ENCODE results near the gene PHLDB1.

PHLDB1 gene

DNA sequence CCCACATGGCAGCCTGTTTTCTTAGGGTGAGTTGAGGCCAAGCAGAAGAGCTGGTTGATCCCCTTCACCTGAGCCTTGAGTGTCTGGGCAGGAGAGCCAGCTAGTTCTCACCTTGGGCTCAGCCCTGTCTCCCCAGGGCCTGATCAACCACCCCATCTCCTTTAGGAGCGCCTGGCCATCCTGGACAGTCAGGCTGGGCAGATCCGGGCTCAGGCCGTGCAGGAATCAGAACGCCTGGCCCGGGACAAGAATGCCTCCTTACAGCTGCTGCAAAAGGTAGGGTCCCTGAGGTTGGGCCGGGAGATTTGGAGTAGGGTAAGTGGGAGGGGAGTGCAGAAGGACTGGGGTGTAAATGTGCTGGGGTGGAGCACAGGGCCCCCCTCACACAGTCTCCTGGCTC is 31.3 kb downstream of the PHLDB1 start:
- DNase-seq (ENCODE audit: low read depth in 2 of 3, low spot score in 1 of 3), result no peak

DNA sequence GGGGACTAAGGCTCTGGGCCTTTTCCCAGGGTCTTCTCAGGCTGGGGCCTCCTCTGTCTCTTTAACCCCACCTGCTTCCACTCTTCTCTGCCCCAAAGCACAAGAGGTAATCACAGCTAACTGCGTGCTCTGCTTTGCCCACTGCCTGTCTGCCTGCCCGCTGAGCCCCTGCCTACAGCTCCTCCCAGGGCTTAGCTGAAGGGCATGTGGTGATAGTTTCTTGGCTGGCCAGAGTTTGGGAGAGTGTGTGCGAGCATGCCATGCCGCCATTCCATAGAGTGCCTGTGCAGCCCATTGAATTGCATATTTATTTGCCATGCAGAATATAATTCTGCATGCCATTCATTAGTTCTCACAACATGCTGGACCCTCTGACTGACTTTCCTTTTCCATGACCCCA is 32.5 kb downstream of the PHLDB1 start:
- no peak for DNase-seq (ENCODE audit: low read depth in 2 of 3, low spot score in 1 of 3)

DNA sequence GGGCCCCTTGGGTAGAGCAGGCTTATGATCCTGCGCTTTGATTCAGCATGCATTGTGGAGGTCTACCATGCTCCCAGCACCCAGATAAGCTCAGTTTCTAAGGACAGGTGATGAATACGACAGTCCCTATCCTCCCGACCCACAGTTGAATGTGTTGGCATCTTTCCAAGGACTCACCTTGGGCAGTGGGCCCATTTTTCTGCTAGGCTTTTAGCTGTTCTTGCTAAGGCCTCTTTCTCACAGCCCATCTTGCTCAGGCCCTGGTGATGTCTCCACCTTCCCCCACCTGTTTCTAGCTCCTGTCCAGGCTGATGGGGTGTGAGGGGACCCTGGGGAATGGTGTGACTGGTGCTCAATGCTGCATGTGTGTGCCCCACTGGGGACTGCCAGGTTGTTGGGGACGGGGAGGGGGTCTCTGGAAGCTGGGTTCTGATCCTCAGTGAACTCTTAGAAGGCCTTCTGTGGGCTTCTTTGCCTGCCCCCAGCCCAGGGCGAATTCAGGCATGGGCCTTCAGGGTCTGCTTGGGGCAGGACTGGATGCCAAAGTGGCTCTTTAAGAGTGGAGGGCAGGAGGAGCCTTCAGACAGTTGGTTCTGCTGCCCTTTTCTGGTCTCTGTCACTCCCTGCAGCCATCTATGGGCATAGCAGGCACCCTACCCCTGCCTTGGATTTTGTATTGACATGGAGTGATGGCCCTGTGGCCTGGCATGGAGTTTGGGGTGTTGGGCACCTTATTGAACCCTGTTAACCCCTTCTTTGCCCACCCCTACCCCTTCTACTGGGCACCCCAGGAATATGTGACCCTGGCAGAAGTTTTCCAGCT is 33.1 kb downstream of the PHLDB1 start:
- no peak for DNase-seq (ENCODE audit: low read depth in 2 of 3, low spot score in 1 of 3)

GRCh38 chr11:118641397-118642019 is 34.1 kb downstream of the PHLDB1 start:
- DNase-seq (ENCODE audit: low read depth in 2 of 3, low spot score in 1 of 3), result no peak

GRCh38 chr11:118643142-118643994 is 36.0 kb downstream of the PHLDB1 start:
- no peak for DNase-seq (ENCODE audit: low read depth in 2 of 3, low spot score in 1 of 3)

- no peak for DNase-seq (ENCODE audit: low read depth in 2 of 3, low spot score in 1 of 3)
Measured at GRCh38 chr11:118643995-118644345, 36.6 kb downstream of the PHLDB1 start.

GRCh38 chr11:118644496-118644895 is 37.1 kb downstream of the PHLDB1 start:
- no peak for DNase-seq (ENCODE audit: low read depth in 2 of 3, low spot score in 1 of 3)

DNA sequence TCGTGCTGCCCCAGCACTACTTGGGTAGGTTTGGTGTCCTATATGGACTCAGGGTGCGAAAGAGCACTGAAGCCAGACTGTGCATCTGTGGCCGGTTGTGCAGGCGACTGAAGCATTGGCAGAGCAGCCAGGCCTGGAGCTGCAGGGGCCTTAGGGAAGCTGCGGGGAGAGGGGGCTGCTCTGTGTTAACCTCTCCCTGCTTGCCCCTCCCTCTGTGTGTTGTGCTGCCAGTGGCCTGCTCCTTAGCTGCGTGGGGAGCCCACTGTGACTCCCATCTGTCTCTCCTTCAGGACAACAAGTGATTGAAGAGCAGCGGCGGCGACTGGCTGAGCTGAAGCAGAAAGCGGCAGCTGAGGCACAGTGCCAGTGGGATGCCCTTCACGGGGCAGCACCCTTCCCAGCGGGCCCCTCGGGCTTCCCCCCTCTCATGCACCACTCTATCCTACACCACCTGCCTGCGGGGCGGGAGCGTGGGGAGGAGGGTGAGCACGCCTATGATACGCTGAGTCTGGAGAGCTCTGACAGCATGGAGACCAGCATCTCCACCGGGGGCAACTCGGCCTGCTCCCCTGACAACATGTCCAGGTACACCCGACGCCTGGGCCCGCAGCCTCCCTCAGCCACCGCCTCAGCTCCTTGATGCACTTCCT is 37.8 kb downstream of the PHLDB1 start:
- no peak for DNase-seq (ENCODE audit: low read depth in 2 of 3, low spot score in 1 of 3)

DNA sequence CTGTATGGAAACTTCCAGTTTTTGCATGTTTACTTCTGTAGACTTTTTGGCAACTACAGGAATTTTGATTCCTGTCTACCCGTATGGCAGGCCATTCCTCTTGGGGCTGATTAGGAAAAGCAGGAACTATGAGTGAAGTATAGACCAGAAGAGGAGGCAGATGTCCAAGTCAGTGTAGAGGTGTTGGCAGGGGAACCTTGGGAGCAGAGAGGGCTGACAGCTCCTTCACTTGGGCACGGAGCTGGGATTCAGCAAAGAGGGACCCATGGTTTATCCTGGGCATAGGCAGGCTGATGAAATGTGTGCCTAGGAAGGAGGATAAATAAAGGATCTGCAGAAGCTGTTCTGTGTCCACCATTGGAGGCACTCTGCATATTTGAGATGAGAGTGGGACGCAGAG is 39.0 kb downstream of the PHLDB1 start:
- no peak for DNase-seq (ENCODE audit: low read depth in 2 of 3, low spot score in 1 of 3)

- DNase-seq (ENCODE audit: low read depth in 2 of 3, low spot score in 1 of 3), result no peak
Measured at GRCh38 chr11:118648291-118648690, 40.9 kb downstream of the PHLDB1 start.

DNA sequence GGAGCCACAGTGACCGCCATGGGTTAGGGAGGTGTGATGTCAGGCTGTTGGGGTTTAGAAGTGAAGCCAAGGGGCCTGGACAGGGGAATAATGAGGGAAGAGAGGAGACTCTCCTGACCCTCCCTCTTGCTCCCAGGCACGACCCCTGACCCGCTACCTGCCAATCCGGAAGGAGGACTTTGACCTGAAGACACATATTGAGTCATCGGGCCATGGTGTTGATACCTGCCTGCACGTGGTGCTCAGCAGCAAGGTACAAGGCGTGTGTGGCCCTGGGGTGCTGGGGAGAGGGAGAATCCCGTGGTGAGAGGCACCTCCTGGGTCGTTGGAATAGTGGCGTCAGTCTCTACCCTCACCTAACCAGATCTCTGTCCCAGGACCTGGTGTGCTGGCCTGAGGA is 42.5 kb downstream of the PHLDB1 start:
- DNase-seq (ENCODE audit: low read depth in 2 of 3, low spot score in 1 of 3), result no peak

DNA sequence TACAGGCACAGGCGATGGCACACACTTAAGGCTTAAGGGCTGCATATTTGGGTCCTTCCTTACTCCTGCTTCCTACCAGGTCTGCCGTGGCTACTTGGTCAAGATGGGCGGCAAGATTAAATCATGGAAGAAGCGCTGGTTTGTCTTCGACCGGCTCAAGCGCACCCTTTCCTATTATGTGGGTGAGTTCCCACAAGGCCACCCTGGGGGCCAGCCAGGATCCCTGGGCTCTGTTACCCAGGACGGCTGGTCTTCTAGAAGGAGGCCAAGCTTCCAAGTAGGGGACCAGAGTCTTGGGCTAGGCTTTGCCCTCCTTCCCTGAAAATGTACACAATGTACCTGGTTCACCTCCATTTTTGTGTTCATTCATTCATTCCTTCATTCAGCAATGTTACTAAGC is 43.0 kb downstream of the PHLDB1 start:
- no peak for DNase-seq (ENCODE audit: low read depth in 2 of 3, low spot score in 1 of 3)

- no peak for DNase-seq (ENCODE audit: low read depth in 2 of 3, low spot score in 1 of 3)
Measured at GRCh38 chr11:118651820-118652219, 44.4 kb downstream of the PHLDB1 start.

DNA sequence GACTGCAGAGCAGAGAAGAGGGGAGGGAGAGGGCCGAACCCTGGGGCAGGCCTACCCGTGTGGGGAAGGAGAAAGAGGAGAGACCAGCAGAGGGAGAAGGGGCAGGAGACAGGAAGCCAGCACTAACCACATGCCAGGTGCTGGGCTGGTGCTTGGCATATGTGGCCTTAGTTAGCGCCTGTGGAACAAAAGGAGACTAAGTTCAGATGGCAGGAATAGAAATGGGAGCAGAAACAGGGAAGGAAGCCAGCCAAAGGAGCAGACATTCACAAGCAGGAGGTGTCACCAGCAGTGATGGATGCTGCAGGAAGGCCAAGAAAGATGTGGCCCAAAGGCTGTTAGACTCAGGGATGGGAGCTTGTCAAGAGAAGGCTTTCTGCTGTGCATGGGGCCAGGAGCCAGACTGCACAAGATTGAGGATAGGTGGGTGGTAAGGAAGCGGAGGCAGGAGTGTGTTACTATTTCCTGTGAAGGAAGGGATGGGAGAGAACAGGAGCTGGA is 45.3 kb downstream of the PHLDB1 start:
- no peak for DNase-seq (ENCODE audit: low read depth in 2 of 3, low spot score in 1 of 3)

DNA sequence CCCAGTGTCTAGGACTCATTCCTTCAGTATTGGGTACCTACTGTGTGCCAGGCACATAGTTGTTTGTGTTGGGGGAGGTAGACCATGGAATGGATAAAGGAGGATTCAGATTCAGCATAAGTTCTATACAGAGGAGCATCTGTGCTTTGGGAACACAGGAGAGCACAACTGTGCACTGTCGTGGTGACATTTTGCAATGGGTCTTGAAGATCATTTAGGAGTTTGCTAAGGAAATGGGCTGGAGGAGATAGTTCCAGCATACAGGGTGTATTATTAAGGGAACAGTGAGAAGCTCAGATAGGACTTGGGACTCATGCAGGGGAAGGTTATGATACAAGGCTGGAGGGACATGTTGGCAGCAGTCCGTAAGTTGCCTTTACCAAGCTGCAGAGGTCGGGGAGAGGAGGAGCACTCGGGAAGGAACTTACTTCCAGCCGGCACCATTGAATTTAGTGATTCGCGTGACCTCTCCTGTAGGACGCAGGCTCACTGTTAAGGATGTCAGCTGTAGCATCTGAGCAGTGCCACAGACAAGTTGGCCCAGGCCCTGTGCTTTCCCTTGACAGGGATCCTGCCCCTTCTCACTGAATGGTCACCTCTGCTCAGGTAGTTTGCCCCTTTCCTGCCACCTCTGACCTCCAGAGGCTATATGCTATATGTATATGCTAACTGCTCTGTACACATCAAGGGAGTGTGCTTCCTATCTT is 46.4 kb downstream of the PHLDB1 start:
- DNase-seq (ENCODE audit: low read depth in 2 of 3, low spot score in 1 of 3), result no peak

DNA sequence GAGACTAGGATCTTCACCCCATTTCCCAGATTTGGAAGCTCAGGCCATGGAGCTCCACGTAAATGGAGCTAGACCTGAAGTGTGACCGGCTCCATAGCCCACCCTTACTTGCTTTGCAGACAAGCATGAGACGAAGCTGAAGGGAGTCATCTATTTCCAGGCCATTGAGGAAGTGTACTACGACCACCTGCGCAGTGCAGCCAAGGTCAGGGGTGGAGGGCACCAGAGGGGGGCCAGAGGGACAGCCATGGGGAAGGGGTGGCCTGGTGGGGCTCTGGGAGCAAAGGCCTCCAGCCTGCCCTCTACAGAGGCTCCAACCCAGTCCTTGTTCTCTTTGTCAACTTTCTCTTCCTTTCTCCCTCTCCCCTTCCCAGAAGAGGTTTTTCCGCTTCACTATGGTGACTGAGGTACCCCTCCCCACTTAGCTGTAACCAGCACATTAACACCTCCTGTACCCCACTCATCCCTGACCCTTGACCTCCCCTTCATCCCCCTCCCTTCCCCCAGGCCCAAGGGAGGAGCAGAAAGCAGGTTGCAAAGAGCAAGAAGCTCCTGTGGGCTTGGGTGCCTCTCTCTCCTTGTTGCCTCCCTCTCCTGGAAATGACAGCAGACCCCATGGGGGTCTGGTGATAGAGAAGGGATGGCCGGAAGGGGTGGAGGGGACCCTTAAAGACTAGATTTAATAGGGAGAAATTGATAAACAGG is 48.2 kb downstream of the PHLDB1 start:
- no peak for DNase-seq (ENCODE audit: low read depth in 2 of 3, low spot score in 1 of 3)

DNA sequence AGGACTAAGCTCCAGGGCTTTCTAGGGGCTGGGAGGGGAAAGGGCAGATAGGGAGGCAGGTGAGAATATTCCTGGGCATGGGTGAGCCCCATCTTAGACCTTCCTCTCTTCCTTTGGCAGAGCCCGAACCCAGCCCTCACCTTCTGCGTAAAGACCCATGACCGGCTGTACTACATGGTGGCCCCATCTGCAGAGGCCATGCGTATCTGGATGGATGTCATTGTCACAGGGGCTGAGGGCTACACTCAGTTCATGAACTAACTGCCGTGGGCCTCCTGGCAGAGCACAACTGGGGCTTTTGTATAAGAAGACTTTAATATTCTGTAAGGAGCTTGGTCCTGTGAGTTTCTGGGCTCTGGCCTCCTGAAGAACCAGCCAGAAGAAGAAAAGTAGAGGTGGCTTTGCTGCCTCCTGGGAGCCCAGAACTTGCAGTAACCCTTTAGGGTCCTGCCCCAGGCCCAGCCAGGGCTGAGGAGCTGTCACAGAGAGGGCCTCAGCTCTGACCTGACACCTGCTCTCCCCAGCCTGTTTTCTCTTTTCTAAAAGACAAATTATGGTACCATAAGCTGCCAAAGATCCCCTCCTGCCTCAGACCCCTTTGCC is 49.2 kb downstream of the PHLDB1 start:
- no peak for DNase-seq (ENCODE audit: low read depth in 2 of 3, low spot score in 1 of 3)

DNA sequence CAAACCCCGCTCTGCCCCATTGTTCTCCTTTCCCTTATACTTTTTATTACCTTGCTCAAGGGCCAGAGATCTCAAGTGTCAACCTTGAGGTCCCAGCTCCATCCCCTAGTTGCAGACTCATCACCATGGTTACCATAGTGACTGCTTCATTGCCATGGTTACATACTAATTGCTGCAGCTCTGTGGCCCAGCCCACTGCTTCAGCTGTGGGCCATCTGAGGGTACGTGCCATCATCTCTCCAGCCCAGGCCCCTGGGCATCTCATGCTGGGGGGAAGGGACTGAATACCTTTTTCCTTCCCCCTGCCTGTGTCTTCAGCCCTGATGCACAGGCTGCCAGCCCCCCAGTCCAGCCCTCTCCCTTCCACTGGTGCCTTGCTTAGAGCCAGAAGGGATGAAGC is 49.8 kb downstream of the PHLDB1 start:
- no peak for DNase-seq (ENCODE audit: low read depth in 2 of 3, low spot score in 1 of 3)

DNA sequence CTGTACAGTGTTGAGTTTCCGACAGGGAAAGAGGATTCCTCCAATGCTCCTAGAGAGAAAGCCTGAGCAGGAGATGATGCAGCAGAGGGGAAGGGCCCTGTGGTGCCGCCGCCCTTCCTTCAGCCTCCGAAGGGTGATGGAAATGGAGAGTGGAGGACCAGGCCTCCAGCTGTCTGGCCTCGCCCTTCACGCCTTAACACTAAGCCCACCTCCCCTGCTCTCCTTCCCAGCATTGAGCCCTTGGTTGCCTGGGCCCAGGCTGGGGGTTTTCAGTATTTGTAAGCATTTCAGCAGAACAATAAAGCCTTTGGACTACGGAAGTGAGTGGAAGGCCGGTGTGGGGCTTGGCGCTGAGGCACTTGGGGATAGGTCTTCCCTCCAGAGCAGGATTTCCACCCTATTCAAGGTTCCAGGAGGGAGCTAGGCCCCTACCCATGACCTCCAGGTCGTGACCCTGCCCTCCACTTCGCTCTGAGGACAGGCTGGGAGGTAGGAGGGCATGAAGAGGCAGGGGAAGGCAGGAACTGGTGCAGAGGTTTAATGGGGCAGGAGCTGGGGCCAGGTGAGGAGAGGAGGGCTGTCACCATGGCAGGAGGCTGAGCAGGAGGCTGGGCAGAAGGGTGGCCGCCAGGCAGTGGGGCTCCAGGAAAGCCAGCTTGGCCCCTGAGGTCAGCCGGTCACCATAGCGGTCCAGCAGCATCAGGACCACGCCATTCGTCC is 50.5 kb downstream of the PHLDB1 start:
- no peak for DNase-seq (ENCODE audit: low read depth in 2 of 3, low spot score in 1 of 3)

All from stimulated activated CD4-positive, alpha-beta T cell treated with anti-CD3 and anti-CD28 coated beads, Interleukin-12 subunit alpha, Interleukin-12 subunit beta, amount 100 ng/mL, for 48 hours (primary cell).